Left lung (tissue), 10 donors: Measurements from ENCODE around the gene TMEM140. TPM values are rescaled to one million over a fixed set of nuclear protein-coding genes. Genes with fewer than 3 reads are reported as not detected.

Experiments
- ATAC-seq: fragments of 200-7000 bp; cut with Tn5 transposase; one replicate; pipeline ENCODE4 v1.9.1; 2020; ENCODE audit warnings: moderate library complexity
- DNase-seq, 4 donors: peaks; one replicate each; pipeline ENCODE4 v3.0.0-alpha.2; 2013 to 2020
- H3K27ac ChIP-seq, 2 donors: fragments of 200-600 bp; sonication (generic) in 1 of 2; one replicate each; pipeline versions ENCODE4 v1.5.0 to v1.8.0; 2020 to 2021
- H3K27me3 ChIP-seq, 2 donors: fragments of 200-600 bp; sonication (generic) in 1 of 2; one replicate each; pipeline versions ENCODE4 v1.5.0 to v1.8.0; 2020 to 2021
- H3K36me3 ChIP-seq, 2 donors: fragments of 200-600 bp; sonication (generic) in 1 of 2; one replicate each; pipeline versions ENCODE4 v1.5.0 to v1.8.0; 2020 to 2021
- H3K4me1 ChIP-seq, 2 donors: fragments of 200-600 bp; one replicate each; pipeline ENCODE4 v1.8.0; 2021
- H3K4me3 ChIP-seq, 2 donors: fragments of 200-600 bp; sonication (generic) in 1 of 2; one replicate each; pipeline versions ENCODE4 v1.5.0 to v1.8.0; 2020 to 2021; ENCODE audit warnings: mild to moderate bottlenecking in 1 of 2
- H3K9me3 ChIP-seq, 2 donors: fragments of 200-600 bp; sonication (generic) in 1 of 2; one replicate each; pipeline versions ENCODE4 v1.5.0 to v1.8.0; 2020 to 2021
- CTCF ChIP-seq, 2 donors: fragments of 200-600 bp; sonication (generic) in 1 of 2; IDR thresholded peaks; one replicate each; pipeline versions ENCODE4 v1.5.0 to v1.8.0; 2021; ENCODE audit warnings: antibody characterized with exemption in 2 of 2
- intact Hi-C, 2 donors: fragments of 100-400 bp; cut with DNase I; formaldehyde crosslinking; loops; one replicate each; pipeline versions ENCODE4 v1.11.2 to v1.14.2; 2022
- polyA plus RNA-seq, 6 donors: library from polyadenylated mRNA; unstranded; fragments of 120-200 nt; gene quantifications; one replicate each; pipeline ENCODE4 v1.2.1, GENCODE V29; 2013; ENCODE audit not compliant: insufficient read length in 6 of 6
- total RNA-seq, 2 donors: library from RNA; stranded (reverse); fragmentation: NEBNext Ultra II Directional; extraction: Animal tissue kit (Norgen Biotek cat#: 25700); gene quantifications; one replicate each; pipeline ENCODE4 v1.2.1, GENCODE V29; 2021
- donor health status: DM: no; HTN: yes; CAD: no.
- donor health status: DM: no; HTN: no; CAD: no.

TMEM140 gene
- total and polyA plus RNA-seq, 8 donors: 17.7 to 25.4 (median 19.1) TPM

- Histone ChIP-seq H3K4me3 (no peak overlapping the region), H3K9me3 (peaks cover 7 to 35% of the 10 kb centered on the region in 2 donors), H3K27ac (no peak overlapping the region), H3K4me1 (no peaks in the 10 kb centered on the region), H3K27me3 (no peaks in the 10 kb centered on the region), H3K36me3 (peaks cover 0 to 92% of the 10 kb centered on the region in 2 donors)
- no peak for TF ChIP-seq CTCF (IDR thresholded peaks at IDR 0.05)
- DNase-seq: no peak
- no peak for ATAC-seq
- intact Hi-C loops: no loop called here
Measured at GRCh38 chr7:135185471-135186260, 37.8 kb downstream of the TMEM140 start.

GRCh38 chr7:135186261-135186540, 38.3 kb downstream of the TMEM140 start:
- Histone ChIP-seq H3K27me3 (no peaks in the 10 kb centered on the region), H3K4me3 (no peak overlapping the region), H3K36me3 (peaks cover 0 to 92% of the 10 kb centered on the region in 2 donors), H3K4me1 (no peaks in the 10 kb centered on the region), H3K27ac (no peak overlapping the region), H3K9me3 (peaks cover 7 to 30% of the 10 kb centered on the region in 2 donors)
- no peak for DNase-seq
- no peak for TF ChIP-seq CTCF (IDR thresholded peaks at IDR 0.05)
- intact Hi-C loops: no loop called here
- ATAC-seq: no peak

DNA sequence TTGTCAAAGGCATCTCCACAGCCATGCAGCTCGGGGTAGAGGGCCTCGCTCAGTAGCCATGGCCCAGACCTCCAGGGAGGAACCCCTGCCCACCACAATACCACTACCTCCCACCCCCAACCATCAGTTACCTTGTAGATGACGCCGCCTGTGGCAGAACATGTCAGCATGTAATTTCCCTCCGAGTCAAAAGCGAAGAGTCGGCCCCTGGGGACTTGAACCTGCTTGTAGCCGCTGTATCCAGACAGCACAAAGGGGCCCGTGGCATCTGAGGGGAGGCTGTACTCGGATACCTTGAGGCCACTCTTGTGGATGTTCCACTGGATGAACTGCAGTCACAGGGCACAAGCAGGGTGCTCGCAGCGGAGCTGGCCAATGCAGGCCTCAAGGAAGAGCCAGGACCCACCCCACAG, 39.0 kb downstream of the TMEM140 start:
- intact Hi-C loops: no loop called here
- peaks cover 4 to 24% of the 10 kb centered on the region in 2 donors for H3K9me3 ChIP-seq
- no peak overlapping the region for H3K4me3 ChIP-seq
- H3K27me3 ChIP-seq: no peaks in the 10 kb centered on the region
- no peak for TF ChIP-seq CTCF (IDR thresholded peaks at IDR 0.05)
- H3K4me1 ChIP-seq: no peaks in the 10 kb centered on the region
- peaks cover 0 to 95% of the 10 kb centered on the region in 2 donors for H3K36me3 ChIP-seq
- ATAC-seq (no peak), DNase-seq (no peak)
- H3K27ac ChIP-seq: no peak overlapping the region

DNA sequence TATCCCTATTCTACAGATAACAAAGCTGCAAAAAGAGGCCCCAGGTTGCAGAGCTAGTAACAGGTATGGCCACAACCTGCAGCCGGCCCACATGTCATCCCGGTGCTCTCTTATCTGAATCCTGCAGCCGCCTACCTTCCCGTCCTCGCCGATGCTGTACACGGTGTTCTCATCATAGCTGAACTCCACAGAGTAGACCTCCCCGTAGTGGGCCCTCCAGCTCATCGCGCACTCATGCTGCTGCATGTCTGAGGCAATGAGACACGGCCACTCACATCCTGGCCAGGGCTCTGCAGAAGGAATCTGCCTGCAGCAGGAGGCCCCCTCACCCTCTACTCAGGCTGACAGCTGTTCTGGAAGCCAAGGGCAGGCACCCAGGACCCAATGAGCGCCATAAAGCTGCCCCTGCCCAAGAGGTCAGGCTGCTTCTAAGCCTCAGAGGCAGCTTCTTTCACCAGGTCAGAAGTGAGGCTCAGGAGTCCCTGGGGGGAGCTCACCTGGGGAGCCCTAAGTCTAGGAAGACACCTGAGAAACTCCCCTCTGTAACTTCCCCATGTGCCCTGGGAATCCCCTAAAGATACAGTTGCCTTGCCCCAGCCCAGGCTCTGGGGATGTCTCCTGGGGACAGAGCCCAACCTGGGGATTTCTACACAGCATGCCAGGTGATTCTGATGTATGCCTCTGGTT, 40.6 kb downstream of the TMEM140 start:
- TF ChIP-seq CTCF (IDR thresholded peaks at IDR 0.05): no peak
- peaks cover 0 to 8% of the 10 kb centered on the region in 2 donors for H3K9me3 ChIP-seq
- no peak overlapping the region for H3K27ac ChIP-seq
- ATAC-seq: no peak
- no peak overlapping the region for H3K4me3 ChIP-seq
- peaks cover 0 to 95% of the 10 kb centered on the region in 2 donors for H3K36me3 ChIP-seq
- intact Hi-C loops: no loop called here
- no peaks in the 10 kb centered on the region for H3K4me1 ChIP-seq
- H3K27me3 ChIP-seq: no peaks in the 10 kb centered on the region
- DNase-seq: no peak

DNA sequence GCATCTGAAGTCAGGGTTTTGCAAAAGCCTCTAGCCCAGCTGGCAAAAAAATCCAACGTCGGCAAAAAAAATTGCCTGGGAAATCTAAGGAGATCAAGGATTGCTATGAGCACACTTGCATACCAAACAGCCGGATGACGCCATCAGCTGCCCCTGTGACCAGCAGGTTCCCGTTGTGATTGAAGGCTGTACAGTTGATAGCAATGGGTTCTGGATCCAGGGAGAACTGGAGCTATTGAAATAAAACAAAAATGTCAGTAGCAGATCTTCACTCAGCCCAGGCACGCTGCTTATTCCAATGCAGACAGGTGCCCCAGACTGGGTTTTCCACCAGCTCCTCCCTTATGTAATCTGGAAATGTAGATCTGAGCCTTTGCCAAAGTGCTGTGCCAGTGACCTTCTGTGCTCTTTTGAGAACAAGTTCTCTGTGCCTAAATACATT, 41.4 kb downstream of the TMEM140 start:
- Histone ChIP-seq H3K36me3 (peaks cover 0 to 95% of the 10 kb centered on the region in 2 donors), H3K4me1 (no peaks in the 10 kb centered on the region), H3K4me3 (no peak overlapping the region), H3K9me3 (peaks cover 0 to 1% of the 10 kb centered on the region in 2 donors), H3K27ac (no peak overlapping the region), H3K27me3 (no peaks in the 10 kb centered on the region)
- TF ChIP-seq CTCF (IDR thresholded peaks at IDR 0.05): no peak
- DNase-seq (no peak), ATAC-seq (no peak)
- intact Hi-C loops: no loop called here
